ENCODE data around the gene ARHGAP26.

GRCh38 chr5:142800776-142801494 lies 30.8 kb downstream of the ARHGAP26 start:
- TF ChIP-seq, protein P1, sequence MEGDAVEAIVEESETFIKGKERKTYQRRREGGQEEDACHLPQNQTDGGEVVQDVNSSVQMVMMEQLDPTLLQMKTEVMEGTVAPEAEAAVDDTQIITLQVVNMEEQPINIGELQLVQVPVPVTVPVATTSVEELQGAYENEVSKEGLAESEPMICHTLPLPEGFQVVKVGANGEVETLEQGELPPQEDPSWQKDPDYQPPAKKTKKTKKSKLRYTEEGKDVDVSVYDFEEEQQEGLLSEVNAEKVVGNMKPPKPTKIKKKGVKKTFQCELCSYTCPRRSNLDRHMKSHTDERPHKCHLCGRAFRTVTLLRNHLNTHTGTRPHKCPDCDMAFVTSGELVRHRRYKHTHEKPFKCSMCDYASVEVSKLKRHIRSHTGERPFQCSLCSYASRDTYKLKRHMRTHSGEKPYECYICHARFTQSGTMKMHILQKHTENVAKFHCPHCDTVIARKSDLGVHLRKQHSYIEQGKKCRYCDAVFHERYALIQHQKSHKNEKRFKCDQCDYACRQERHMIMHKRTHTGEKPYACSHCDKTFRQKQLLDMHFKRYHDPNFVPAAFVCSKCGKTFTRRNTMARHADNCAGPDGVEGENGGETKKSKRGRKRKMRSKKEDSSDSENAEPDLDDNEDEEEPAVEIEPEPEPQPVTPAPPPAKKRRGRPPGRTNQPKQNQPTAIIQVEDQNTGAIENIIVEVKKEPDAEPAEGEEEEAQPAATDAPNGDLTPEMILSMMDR (IDR thresholded peaks at IDR 0.05): no peak
- TF ChIP-seq POLR2A (IDR thresholded peaks at IDR 0.05): no peak
